ENCODE data around the gene SDK1. TPM values are rescaled to one million over a fixed set of nuclear protein-coding genes. Genes with fewer than 3 reads are reported as not detected.

Gene SDK1
- total RNA-seq, 2 donors from 2014 or later, result 1.3 to 2.6 TPM

- no peaks in the 10 kb centered on the region for H3K27me3 ChIP-seq
Measured at GRCh38 chr7:3501671-3502070, 200.6 kb downstream of the SDK1 start.

GRCh38 chr7:3504384-3504783, 203.3 kb downstream of the SDK1 start:
- Histone ChIP-seq H3K36me3 (no peaks in the 10 kb centered on the region), H3K9me3 (no peaks in the 10 kb centered on the region), H3K27me3 (no peaks in the 10 kb centered on the region), H3K9ac (ENCODE audit: low read depth in 2 of 2, low read length in 2 of 2) (no peak overlapping the region), H3K4me1 (no peaks in the 10 kb centered on the region), H3K27ac (no peak overlapping the region), H3K4me3 (no peak overlapping the region)
- TF ChIP-seq CTCF (IDR thresholded peaks at IDR 0.05), result no peak
- intact Hi-C loops (cut with DNase I), result no loop called here
- DNase-seq, result no peak

More at GRCh38 chr7:3501671-3502070, 200.6 kb downstream of the SDK1 start:
- intact Hi-C loops (cut with DNase I), result no loop called here
- no peaks in the 10 kb centered on the region for H3K36me3 ChIP-seq
- no peak for DNase-seq
- H3K9ac ChIP-seq (ENCODE audit: low read depth in 2 of 2, low read length in 2 of 2), result no peak overlapping the region
- H3K9me3 ChIP-seq, result no peaks in the 10 kb centered on the region
- no peak overlapping the region for H3K27ac ChIP-seq
- TF ChIP-seq CTCF (IDR thresholded peaks at IDR 0.05), result no peak
- H3K4me1 ChIP-seq, result no peaks in the 10 kb centered on the region
- no peak overlapping the region for H3K4me3 ChIP-seq

DNA sequence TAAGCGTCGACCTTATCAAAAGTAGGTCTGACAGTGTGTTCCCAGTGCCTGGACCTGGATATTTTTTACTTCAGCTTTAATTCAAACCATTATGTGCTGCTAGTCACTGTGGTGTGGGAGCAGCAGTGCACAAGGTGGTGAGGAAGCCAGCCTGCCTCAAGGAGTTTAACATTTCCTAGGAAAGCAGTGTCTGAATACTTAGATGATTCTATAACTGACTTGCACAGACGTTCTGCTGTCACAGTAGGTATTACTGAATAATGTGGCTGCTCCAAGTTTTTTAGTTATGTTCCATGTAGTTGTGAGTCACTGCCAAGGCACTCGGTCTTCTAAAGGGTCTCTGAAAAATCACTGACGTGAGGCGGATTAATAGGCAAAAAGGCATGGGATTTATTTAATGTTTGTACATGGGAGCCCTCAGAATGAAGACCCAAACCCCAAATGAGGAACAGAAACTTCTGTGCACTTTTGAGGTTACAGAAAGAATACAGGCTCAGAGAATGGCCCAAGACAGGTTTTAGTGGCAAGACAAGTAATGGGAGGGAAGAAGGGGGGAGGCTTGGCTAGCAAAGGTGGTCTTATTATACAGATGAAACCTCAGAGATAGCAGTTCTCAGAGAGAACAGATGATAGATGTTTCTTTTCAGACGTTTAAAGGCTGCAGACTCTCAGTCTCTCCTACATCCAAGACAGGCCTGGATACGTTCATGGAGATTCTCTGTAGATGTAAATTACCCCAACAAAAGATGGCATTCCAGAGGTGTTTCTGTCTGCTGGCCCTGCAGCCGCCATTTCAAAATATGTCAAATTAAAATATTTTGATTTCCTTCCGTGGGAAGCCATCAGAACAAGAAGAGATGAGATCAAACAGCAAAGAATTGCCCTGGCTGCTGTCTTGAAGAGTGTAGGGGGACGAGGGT, 209.3 kb downstream of the SDK1 start:
- intact Hi-C loops (cut with DNase I), result no loop called here
- Histone ChIP-seq H3K36me3 (no peaks in the 10 kb centered on the region), H3K4me1 (no peaks in the 10 kb centered on the region)

GRCh38 chr7:3517344-3517743, 216.3 kb downstream of the SDK1 start:
- intact Hi-C loops (cut with DNase I), result no loop called here
- H3K9me3 ChIP-seq, result no peaks in the 10 kb centered on the region

More for the DNA sequence above, 209.3 kb downstream of the SDK1 start:
- Histone ChIP-seq H3K9ac (ENCODE audit: low read depth in 2 of 2, low read length in 2 of 2) (no peak overlapping the region), H3K27me3 (no peaks in the 10 kb centered on the region), H3K9me3 (no peaks in the 10 kb centered on the region), H3K4me3 (no peak overlapping the region), H3K27ac (no peak overlapping the region)
- TF ChIP-seq CTCF (IDR thresholded peaks at IDR 0.05), result no peak
- DNase-seq, result no peak

DNA sequence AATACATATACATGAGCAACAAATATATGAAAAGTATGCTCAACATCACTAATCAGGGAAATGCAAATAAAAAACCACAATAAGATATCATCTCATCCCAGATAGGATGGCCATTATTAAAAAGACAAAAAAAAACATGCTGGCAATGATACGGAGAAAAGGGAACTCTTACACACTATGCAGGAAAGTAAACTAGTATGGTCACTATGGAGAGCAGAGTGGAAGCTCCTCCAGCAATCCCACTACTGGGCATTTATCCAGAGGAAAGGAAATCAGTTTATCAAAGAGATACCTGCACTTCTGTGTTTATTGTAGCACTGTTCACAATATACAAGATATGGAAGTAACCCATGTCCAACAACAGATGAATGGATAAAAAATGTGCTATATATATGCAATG, 217.5 kb downstream of the SDK1 start:
- no peak for TF ChIP-seq CTCF (IDR thresholded peaks at IDR 0.05)
- no peaks in the 10 kb centered on the region for H3K36me3 ChIP-seq
- H3K4me3 ChIP-seq, result no peak overlapping the region
- H3K27ac ChIP-seq, result no peak overlapping the region
- no peak for DNase-seq
- no peaks in the 10 kb centered on the region for H3K27me3 ChIP-seq
- intact Hi-C loops (cut with DNase I), result no loop called here
- H3K9ac ChIP-seq (ENCODE audit: low read depth in 2 of 2, low read length in 2 of 2), result no peak overlapping the region
- H3K9me3 ChIP-seq, result no peaks in the 10 kb centered on the region
- H3K4me1 ChIP-seq, result no peaks in the 10 kb centered on the region

More at GRCh38 chr7:3517344-3517743, 216.3 kb downstream of the SDK1 start:
- H3K27ac ChIP-seq, result no peak overlapping the region
- no peaks in the 10 kb centered on the region for H3K4me1 ChIP-seq
- H3K9ac ChIP-seq (ENCODE audit: low read depth in 2 of 2, low read length in 2 of 2), result no peak overlapping the region
- no peak overlapping the region for H3K4me3 ChIP-seq
- no peaks in the 10 kb centered on the region for H3K36me3 ChIP-seq
- DNase-seq, result no peak
- no peak for TF ChIP-seq CTCF (IDR thresholded peaks at IDR 0.05)
- no peaks in the 10 kb centered on the region for H3K27me3 ChIP-seq

Data from colonic mucosa (tissue), 4 donors.